ENCODE data around the gene BMP6. TPM values are rescaled to one million over a fixed set of nuclear protein-coding genes. Genes with fewer than 3 reads are reported as not detected.

BMP6 gene
- total RNA-seq, 2 donors from 2014 or later, result 10.4 to 19.1 TPM

DNA sequence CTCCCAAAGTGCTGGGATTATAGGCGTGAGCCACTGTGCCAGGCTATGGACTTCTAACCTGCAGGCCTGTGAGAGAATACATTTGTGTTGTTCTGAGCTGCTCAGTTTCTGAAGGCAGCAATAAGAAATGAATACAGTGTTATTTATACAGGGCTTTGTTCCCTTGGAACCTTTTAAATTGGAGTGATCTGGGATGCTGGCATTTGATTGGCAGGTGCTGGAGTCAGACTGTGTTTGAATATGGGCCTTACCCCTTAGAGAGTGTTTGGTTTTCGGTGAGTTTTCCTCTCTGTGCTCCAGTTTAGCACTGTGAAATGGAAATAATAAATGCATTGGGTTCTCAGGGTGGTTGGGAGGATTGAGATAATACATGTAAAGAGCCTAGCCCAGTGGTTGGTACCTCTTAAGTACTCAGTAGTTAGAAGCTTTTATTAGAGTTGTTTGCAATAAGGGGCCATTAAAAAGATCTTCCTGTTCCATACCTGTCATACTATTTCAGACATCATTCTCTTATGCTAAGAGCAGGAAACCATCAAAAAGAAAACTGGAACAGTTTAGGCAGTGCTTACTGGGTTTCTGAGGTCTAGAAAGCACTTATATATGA, 22.1 kb downstream of the BMP6 start:
- Histone ChIP-seq H3K36me3 (no peaks in the 10 kb centered on the region), H3K4me1 (no peaks in the 10 kb centered on the region), H3K9me3 (no peaks in the 10 kb centered on the region), H3K4me3 (no peak overlapping the region), H3K27me3 (no peaks in the 10 kb centered on the region), H3K27ac (no peak overlapping the region)
- DNase-seq (ENCODE audit: low spot score), result no peak
- no peak for TF ChIP-seq CTCF (IDR thresholded peaks at IDR 0.05)

DNA sequence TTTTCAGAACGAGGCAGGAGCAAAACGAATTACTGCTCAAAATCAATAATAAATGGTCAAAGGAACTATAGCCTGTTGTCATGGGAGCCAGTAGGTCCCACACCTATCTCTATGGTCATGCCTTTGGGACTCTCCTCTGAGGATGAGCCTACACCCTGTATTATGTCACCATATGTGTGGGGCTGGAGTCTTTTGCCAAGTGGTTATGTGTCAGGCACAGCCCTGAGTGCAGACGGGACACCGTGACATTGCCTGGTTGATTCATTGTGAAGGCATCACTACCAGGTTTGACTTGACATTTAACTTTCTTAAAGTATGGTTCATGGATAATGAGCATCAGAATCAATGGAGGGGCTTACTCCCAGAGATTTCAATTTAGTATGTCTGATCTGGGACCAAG, 23.6 kb downstream of the BMP6 start:
- H3K4me3 ChIP-seq, result no peak overlapping the region
- no peaks in the 10 kb centered on the region for H3K9me3 ChIP-seq
- no peaks in the 10 kb centered on the region for H3K27me3 ChIP-seq
- no peak overlapping the region for H3K27ac ChIP-seq
- no peak for TF ChIP-seq CTCF (IDR thresholded peaks at IDR 0.05)
- no peaks in the 10 kb centered on the region for H3K4me1 ChIP-seq
- no peaks in the 10 kb centered on the region for H3K36me3 ChIP-seq
- no peak for DNase-seq (ENCODE audit: low spot score)

DNA sequence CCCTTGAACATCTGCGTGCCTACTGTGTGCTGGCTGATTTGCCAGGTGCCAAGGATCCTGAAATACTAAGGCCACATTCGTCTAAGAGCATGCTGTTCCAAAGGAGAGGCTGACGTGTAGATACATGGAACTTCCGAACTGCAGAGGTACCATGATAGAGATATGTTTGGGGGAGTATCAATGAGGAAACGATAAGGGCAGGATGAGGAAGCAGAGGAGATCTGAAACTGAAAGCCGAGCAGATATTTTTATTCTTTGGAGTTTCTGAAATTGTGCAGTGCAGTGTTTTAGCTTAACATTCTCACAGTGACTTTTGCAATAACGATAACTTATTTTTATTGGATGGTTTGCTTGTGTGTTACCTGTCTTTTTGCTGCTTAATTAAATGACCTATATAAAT, 24.3 kb downstream of the BMP6 start:
- no peaks in the 10 kb centered on the region for H3K36me3 ChIP-seq
- DNase-seq (ENCODE audit: low spot score), result no peak

DNA sequence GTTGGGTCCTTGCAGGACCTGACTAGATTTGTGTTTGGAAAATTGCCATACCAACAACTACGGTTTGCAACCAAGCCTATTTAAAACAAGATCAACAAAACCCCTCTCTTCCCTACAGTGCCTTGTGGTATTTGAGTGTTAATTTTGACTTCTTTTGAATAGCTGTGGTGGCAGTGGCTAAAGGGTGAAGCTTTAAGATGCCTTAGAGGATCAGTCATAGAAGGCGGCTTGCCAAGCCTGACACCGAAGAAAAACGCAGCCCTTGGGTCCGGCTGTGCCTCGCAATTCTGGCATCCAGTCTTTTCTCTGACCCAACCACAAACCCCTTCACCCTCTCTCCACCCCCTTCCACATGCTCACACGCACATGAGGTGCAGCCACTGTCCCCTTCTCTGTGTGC, 32.6 kb downstream of the BMP6 start:
- Histone ChIP-seq H3K9me3 (no peaks in the 10 kb centered on the region), H3K4me3 (no peak overlapping the region), H3K27ac (no peak overlapping the region), H3K36me3 (no peaks in the 10 kb centered on the region), H3K4me1 (no peaks in the 10 kb centered on the region), H3K27me3 (no peaks in the 10 kb centered on the region)
- DNase-seq (ENCODE audit: low spot score), result no peak
- TF ChIP-seq CTCF (IDR thresholded peaks at IDR 0.05), result no peak

More for the DNA sequence above, 24.3 kb downstream of the BMP6 start:
- Histone ChIP-seq H3K27ac (no peak overlapping the region), H3K9me3 (no peaks in the 10 kb centered on the region), H3K27me3 (no peaks in the 10 kb centered on the region), H3K4me3 (no peak overlapping the region), H3K4me1 (no peaks in the 10 kb centered on the region)
- no peak for TF ChIP-seq CTCF (IDR thresholded peaks at IDR 0.05)

GRCh38 chr6:7759320-7759719, 33.4 kb downstream of the BMP6 start:
- Histone ChIP-seq H3K9me3 (no peaks in the 10 kb centered on the region), H3K4me3 (no peak overlapping the region), H3K27me3 (no peaks in the 10 kb centered on the region), H3K36me3 (no peaks in the 10 kb centered on the region), H3K27ac (no peak overlapping the region), H3K4me1 (no peaks in the 10 kb centered on the region)
- DNase-seq (ENCODE audit: low spot score), result no peak
- TF ChIP-seq CTCF (IDR thresholded peaks at IDR 0.05), result no peak

DNA sequence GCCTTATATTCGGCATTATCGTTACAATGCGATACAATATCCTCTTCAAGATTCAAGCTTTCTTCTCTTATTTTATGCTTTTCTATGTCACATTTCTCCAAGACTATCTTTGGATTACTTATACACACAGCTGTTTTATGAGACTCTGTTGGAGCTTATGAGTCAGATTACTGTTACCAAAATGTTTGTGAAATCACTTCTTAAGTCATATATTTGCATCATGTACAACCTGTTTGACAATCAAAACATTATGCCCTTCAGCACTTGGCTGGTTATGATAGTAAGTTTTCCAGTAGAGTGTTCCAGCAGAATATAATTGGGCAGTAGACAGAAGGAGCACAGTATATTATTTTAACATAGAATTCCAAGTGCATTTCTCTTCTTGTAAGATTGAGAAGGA, 35.2 kb downstream of the BMP6 start:
- no peak for DNase-seq (ENCODE audit: low spot score)
- no peaks in the 10 kb centered on the region for H3K36me3 ChIP-seq
- H3K9me3 ChIP-seq, result no peaks in the 10 kb centered on the region
- no peaks in the 10 kb centered on the region for H3K4me1 ChIP-seq
- no peak for TF ChIP-seq CTCF (IDR thresholded peaks at IDR 0.05)
- H3K4me3 ChIP-seq, result no peak overlapping the region
- H3K27me3 ChIP-seq, result no peaks in the 10 kb centered on the region
- no peak overlapping the region for H3K27ac ChIP-seq
